ENCODE results near the gene AOAH.

AOAH gene

GRCh38 chr7:36600869-36601530 lies 123.3 kb downstream of the AOAH start:
- DNase-seq (ENCODE audit: low read depth), result peak; percentile 36

GRCh38 chr7:36600314-36600682 lies 124.0 kb downstream of the AOAH start:
- no peak for DNase-seq (ENCODE audit: low read depth)

- no peak for DNase-seq (ENCODE audit: low read depth)
Measured at GRCh38 chr7:36599645-36600313, 124.5 kb downstream of the AOAH start.

GRCh38 chr7:36598054-36598674 lies 126.1 kb downstream of the AOAH start:
- no peak for DNase-seq (ENCODE audit: low read depth)

- no peak for DNase-seq (ENCODE audit: low read depth)
Measured at GRCh38 chr7:36597090-36597773, 127.1 kb downstream of the AOAH start.

- no peak for DNase-seq (ENCODE audit: low read depth)
Measured at GRCh38 chr7:36594445-36594844, 129.8 kb downstream of the AOAH start.

- DNase-seq (ENCODE audit: low read depth), result no peak
Measured at GRCh38 chr7:36591636-36592035, 132.7 kb downstream of the AOAH start.

GRCh38 chr7:36589391-36589790 lies 134.9 kb downstream of the AOAH start:
- no peak for DNase-seq (ENCODE audit: low read depth)

- DNase-seq (ENCODE audit: low read depth), result peak; percentile 48
Measured at GRCh38 chr7:36583318-36583717, 141.0 kb downstream of the AOAH start.

GRCh38 chr7:36575832-36576231 lies 148.5 kb downstream of the AOAH start:
- DNase-seq (ENCODE audit: low read depth), result no peak

GRCh38 chr7:36573066-36573465 lies 151.2 kb downstream of the AOAH start:
- DNase-seq (ENCODE audit: low read depth), result no peak

GRCh38 chr7:36571190-36571560 lies 153.1 kb downstream of the AOAH start:
- no peak for DNase-seq (ENCODE audit: low read depth)

GRCh38 chr7:36570528-36571189 lies 153.6 kb downstream of the AOAH start:
- DNase-seq (ENCODE audit: low read depth), result no peak

- no peak for DNase-seq (ENCODE audit: low read depth)
Measured at GRCh38 chr7:36568452-36568849, 155.8 kb downstream of the AOAH start.

- no peak for DNase-seq (ENCODE audit: low read depth)
Measured at GRCh38 chr7:36567699-36568451, 156.4 kb downstream of the AOAH start.

GRCh38 chr7:36565792-36566356 lies 158.4 kb downstream of the AOAH start:
- no peak for DNase-seq (ENCODE audit: low read depth)

- DNase-seq (ENCODE audit: low read depth), result no peak
Measured at GRCh38 chr7:36564489-36564888, 159.8 kb downstream of the AOAH start.

GRCh38 chr7:36563706-36564327 lies 160.5 kb downstream of the AOAH start:
- DNase-seq (ENCODE audit: low read depth), result no peak

GRCh38 chr7:36562121-36562520 lies 162.2 kb downstream of the AOAH start:
- DNase-seq (ENCODE audit: low read depth), result no peak

- no peak for DNase-seq (ENCODE audit: low read depth)
Measured at GRCh38 chr7:36549029-36549428, 175.3 kb downstream of the AOAH start.

GRCh38 chr7:36547416-36547815 lies 176.9 kb downstream of the AOAH start:
- no peak for DNase-seq (ENCODE audit: low read depth)

Measured in HS-5 (cell line).